Superior temporal gyrus (tissue), 1 donor: ENCODE measurements around the gene EXOC3L4.

Experiments
- DNase-seq: peaks from one replicate; pipeline ENCODE4 v3.0.0-alpha.2; 2016; ENCODE audit errors: extremely low spot score

Gene EXOC3L4

GRCh38 chr14:103121846-103122584 is 27.5 kb downstream of the EXOC3L4 start:
- DNase-seq = no peak

DNA sequence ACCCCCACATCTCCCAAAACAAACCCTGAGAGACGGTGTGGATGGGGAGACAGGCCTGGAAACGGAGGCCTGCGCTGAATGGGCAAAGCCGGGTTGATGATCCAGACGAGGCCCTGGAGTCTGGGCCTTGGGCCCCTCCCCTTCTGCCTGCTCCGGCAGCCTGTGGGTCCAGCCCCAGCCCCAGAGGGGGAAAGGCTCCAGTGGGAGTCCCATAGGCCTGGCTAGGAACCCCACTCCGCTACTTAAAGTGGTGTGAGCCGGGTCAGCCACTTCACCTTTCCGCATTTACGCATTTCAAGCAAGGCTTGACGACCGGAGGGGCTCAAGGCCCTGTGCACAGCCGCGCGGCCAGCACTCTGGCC is 28.0 kb downstream of the EXOC3L4 start:
- DNase-seq = no peak

DNA sequence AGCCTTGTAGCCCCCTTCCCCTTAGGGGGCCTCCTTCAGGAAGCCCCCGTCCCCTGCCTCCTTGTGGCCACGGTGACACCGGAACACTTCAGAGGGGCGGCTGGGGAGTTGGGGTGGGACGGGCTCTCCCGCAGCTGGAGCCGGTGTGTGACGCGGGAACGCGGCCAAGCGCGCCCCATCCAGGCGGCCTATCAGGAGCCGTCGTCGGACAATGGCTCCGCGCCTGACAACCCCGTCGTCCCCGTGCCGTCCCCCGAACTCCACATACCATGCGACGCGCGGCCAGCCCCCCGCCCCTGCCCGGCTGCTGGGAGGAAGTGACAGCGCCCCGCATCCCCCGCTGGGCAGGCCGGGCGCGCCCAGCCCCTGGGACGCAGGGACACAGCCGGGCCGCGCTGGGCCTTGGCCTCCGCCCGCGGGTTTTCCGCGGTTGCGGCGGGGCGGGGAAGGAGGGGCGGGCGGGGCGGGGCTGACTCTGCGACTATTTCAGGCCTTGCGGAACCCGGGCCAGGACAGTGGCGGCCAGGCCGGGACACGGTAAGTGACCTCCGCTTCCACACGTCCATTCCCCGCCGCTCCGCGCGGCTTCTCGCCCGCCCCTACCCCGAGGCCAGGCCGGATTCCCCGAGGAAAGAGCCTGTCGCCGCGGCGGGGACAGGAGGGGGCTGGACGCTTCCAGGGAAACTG is 28.6 kb downstream of the EXOC3L4 start, which contains the start of gene TNFAIP2:
Gene TNFAIP2, plus strand, starts transcription at position 515 of the 687 bp plus-strand sequence. CDS start 2,997 bp downstream, outside the sequence.
- no peak for DNase-seq

DNA sequence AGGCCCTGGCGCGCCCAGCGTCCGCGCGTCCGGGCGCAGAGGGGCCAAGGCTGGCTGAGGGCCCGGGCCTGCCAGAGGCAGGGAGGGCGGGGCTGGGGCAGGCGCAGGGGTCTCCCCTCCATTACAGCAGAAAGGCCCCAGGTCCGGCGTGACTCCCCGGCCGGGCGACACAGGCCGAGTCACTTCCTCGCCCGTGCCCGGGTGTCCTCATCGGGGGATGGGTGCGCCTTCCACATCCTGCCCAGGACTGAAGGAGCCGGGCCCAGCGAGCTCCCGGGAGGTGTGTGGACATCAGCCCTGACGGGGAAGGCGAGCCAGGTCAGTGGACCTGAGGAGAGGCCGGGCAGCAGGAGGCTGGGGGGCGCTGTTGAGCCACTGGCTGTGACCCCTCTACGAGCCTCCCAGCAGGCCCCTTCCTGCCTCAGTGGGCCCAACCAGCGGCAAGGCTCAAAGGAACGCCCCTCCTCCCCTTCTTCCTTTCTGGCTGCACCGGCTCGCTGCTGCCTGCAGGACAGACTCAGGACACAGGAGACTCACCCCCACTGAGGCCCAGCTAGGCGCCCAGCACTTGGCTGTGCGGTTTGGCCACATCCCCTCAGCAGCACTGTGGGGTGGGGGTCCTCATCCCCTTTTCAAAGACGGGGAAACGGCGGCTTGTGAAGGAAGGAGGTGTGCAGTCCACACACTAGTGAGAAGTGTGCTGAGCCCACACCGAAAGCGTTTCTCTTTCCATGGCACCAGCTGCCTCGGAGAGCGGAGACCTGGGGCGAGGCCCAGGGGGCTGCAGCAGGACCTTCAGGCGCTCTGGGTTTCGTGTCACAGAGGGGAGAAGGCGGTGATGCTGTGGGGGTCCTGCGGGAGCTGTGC is 29.3 kb downstream of the EXOC3L4 start:
- DNase-seq = no peak

- DNase-seq = no peak
Measured at GRCh38 chr14:103124501-103125001, 30.0 kb downstream of the EXOC3L4 start.

DNA sequence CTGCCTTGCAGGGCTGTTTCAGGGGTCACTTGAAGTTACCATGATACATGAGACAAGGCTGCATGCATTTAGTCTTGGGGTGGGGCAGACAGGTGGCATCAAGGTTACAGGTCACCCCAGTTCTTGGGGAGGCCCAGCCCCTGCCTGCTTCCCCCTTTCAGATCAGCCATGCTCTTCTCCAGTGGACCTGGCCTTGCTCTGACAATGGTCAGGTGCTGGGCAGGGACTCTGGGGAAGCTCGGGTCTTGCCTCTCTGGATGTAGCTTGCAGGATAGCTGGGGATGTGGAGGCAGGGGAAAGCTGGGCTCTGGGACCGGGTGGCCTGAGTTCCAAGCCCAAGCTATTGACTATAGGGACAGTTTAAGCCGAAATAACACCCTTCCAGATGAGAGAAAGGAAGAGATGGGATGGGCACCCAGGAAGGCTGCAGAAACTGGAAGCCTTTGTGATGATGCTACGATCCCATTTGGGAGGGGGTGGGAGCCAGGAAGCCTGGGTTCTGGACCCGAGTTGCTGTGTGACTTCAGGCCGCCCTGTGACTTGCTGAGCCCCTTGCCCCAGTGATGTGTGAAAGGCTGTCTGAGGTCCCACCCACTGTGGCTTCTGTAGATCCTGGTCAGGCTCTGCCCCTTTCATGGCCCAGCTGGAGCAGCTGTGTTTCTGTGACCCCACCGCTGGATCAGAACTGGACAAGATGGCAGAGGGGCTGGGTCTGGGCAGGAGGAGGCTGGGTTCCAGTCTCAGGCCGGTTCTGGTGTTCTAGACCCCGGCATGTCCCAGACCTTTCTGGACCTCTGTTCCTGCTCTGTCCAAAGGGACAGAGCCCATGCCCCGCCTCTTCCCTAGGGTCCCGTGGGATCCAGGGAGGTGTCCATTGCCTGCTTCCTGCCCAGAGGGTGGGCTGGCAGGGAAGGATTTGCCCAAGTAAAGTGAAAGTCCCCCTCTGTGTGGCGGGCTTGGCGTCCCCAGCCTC is 30.9 kb downstream of the EXOC3L4 start:
- DNase-seq = no peak

- no peak for DNase-seq
Measured at GRCh38 chr14:103126088-103126872, 31.8 kb downstream of the EXOC3L4 start.

DNA sequence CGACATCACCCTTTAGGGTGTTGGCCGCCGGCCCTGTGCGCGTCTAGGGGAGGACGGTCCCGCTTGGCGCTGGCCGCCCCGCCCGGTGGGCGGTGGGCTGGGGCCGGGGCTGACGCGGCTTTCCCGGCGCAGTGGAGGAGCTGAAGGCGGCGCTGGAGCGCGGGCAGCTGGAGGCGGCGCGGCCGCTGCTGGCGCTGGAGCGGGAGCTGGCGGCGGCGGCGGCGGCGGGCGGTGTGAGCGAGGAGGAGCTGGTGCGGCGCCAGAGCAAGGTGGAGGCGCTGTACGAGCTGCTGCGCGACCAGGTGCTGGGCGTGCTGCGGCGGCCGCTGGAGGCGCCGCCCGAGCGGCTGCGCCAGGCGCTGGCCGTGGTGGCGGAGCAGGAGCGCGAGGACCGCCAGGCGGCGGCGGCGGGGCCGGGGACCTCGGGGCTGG is 32.4 kb downstream of the EXOC3L4 start:
- no peak for DNase-seq

DNA sequence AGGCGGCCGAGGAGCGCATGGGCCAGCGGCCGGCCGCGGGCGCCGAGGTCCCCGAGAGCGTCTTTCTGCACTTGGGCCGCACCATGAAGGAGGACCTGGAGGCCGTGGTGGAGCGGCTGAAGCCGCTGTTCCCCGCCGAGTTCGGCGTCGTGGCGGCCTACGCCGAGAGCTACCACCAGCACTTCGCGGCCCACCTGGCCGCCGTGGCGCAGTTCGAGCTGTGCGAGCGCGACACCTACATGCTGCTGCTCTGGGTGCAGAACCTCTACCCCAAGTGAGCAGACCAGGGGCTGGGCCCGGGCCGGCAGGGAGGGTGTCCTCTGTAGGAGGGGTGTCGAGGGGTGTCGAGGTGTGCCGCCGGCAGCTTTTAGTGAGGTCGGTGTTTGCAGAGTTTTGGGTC is 32.8 kb downstream of the EXOC3L4 start:
- no peak for DNase-seq

DNA sequence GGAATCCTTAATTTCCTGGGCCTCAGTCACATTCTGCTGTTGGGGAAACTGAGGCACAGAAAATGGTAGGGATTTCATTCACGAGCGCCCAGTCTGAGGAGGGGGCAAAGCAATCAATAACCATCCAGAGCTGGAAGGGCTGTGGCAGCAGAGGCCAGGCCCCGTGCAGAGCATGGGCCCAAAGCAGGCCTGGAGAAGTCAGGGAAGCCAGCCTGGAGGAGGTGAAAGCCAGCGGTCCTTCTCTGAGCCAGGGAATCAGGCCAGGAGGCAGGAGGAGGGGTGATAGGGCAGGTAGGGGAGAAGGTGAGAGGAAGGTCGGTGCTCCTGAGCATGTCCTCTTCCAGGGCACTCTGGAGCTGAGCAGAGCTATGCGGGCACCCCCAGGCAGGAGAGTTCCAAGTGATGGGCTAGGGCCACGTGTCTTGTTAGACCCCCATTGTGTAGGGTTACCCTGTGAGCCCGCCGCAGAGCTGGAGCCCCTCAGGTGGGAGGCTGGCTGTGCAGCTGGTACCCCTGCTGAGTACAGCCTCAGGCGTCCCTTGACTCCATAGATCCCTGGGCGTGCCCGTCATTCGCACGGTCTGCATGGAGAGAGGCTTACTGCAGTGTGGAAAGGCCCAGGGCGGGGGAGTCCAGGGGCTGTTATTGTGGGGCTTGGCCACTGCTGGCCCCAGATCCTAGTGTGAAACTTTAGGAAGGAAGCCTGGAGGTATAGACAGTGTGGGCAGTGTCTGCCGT is 33.5 kb downstream of the EXOC3L4 start:
- no peak for DNase-seq

- peak; percentile 36 for DNase-seq
Measured at GRCh38 chr14:103128631-103129300, 34.2 kb downstream of the EXOC3L4 start.

DNA sequence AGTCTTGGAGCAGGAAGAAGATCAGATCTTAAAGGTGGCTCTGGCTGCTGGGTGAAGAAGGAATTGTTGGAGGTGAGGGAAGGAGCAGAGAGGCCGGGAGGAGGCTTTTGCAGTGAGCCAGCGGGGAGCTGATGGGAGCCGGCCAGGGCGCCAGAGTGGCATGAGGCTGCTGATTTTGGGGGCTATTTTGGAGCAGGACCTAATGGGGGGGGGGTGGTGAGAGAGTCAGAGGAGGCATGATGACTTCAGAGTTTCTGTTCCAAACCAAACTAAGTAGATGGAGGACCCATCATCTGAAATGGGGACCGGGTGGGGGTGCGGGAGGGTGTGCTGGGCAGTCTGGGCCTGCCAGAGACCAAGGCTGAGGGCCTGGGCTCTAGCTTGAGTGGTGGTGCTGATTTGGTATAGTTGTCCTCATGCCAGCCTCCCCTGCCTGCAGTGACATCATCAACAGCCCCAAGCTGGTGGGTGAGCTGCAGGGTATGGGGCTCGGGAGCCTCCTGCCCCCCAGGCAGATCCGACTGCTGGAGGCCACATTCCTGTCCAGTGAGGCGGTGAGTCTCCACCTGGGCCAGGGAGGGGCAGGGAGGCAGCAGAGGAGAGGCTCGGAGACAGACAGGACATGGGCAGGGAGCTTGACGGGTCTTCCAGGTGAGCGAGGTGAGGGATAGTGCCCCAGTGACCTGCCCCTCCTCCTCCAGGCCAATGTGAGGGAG is 34.9 kb downstream of the EXOC3L4 start:
- DNase-seq = no peak

DNA sequence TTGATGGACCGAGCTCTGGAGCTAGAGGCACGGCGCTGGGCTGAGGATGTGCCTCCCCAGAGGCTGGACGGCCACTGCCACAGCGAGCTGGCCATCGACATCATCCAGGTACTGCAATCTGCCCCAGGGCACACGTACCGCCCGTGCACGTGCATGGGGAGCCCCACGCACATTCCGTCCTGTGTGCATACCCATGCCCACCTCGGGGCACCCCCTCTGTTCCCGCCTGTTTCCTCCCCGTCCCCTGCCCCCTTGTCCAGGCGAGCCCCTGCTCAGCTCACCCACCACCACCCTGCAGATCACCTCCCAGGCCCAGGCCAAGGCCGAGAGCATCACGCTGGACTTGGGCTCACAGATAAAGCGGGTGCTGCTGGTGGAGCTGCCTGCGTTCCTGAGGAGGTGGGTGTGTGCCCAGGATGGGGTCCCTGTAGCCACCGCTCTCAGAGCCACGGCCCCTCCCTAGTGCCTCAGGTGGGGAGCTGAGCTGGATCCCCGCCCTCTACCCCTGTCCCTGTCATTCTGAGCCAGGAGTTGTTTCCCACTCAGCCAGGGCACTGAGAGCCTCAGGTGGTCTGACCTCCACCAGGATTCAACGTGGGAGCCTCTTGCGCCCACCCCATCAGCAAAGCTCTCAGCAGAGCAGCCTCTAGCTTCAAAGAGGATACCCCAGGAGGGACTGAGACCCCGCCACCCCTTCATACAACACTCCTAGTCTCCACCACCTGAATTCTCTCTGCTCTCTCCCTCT is 35.7 kb downstream of the EXOC3L4 start:
- no peak for DNase-seq

DNA sequence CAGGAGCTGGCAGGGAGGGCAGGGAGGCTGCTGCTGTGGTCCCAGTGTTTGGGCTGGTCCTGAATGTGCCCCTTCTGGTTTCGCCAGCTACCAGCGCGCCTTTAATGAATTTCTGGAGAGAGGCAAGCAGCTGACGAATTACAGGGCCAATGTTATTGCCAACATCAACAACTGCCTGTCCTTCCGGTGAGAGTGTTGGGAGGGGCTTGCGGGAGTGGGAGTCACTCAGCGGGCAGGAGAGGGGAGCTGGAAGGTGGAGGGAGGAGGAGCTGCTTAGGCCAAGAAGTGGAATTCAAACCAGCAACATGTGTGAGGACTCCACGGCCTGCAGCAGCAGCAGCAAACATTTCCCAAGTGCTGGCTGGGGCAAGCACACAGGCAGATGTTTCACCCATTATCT is 36.4 kb downstream of the EXOC3L4 start:
- no peak for DNase-seq

DNA sequence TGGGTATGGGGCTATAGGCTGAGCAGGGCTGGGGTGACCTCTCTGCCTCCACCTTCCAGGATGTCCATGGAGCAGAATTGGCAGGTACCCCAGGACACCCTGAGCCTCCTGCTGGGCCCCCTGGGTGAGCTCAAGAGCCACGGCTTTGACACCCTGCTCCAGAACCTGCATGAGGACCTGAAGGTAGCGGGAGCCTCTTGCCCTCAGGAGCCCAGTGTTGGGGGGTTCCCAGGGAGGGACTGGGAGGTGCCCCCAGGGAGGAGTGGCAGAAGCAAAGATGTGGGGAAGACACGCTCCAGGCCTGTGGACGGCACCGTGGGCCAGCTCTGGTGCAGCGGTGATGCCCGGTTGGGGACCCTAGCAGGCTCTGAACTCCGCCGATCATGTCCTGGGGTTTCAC is 37.1 kb downstream of the EXOC3L4 start:
- no peak for DNase-seq

- DNase-seq = no peak
Measured at GRCh38 chr14:103132381-103133209, 38.1 kb downstream of the EXOC3L4 start.
